Heart right ventricle (tissue), 16 donors: ENCODE results near the gene NF1. TPM values are rescaled to one million over a fixed set of nuclear protein-coding genes. Genes with fewer than 3 reads are reported as not detected.
A peak's percentile ranks its signal among the peaks of the same experiment; 100 is the strongest.

ENCODE experiments used
- ATAC-seq, 8 donors: fragments of 200-7000 bp; cut with Tn5 transposase; one replicate each; pipeline ENCODE4 v1.9.1; 2020; ENCODE audit warnings: mild to moderate bottlenecking in 8 of 8, moderate library complexity in 8 of 8, moderate number of reproducible peaks in 1 of 8
- DNase-seq, 2 donors: peaks; one replicate each; pipeline ENCODE4 v3.0.0-alpha.2; 2020
- H3K27ac ChIP-seq, 10 donors: fragments of 200-600 bp; sonication (generic) in 2 of 10; one replicate each; pipeline versions ENCODE4 v1.5.0 to v1.8.0; 2020 to 2022; ENCODE audit warnings: mild to moderate bottlenecking in 3 of 10
- H3K27me3 ChIP-seq, 7 donors: fragments of 200-600 bp; one replicate each; pipeline ENCODE4 v1.8.0; 2021 to 2022; ENCODE audit warnings: mild to moderate bottlenecking in 2 of 7
- H3K36me3 ChIP-seq, 9 donors: fragments of 200-600 bp; sonication (generic) in 1 of 9; one replicate each; pipeline versions ENCODE4 v1.5.0 to v1.8.0; 2020 to 2022; ENCODE audit warnings: mild to moderate bottlenecking in 2 of 9
- H3K4me1 ChIP-seq, 9 donors: fragments of 200-600 bp; sonication (generic) in 1 of 9; one replicate each; pipeline versions ENCODE4 v1.5.0 to v1.8.0; 2020 to 2022; ENCODE audit warnings: mild to moderate bottlenecking in 4 of 9
- H3K4me3 ChIP-seq, 10 donors: fragments of 200-600 bp; sonication (generic) in 2 of 10; one replicate each; pipeline versions ENCODE4 v1.5.0 to v1.8.0; 2020 to 2022; ENCODE audit warnings: mild to moderate bottlenecking in 7 of 10, moderate library complexity in 2 of 10
- H3K9me3 ChIP-seq, 11 donors: fragments of 200-600 bp in 10 of 11; sonication (generic) in 2 of 11; one replicate each; pipeline versions ENCODE4 v1.5.0 to v1.8.0; 2013 to 2022; ENCODE audit warnings: mild to moderate bottlenecking in 2 of 11, control low read depth in 1 of 11, moderate library complexity in 1 of 11
- CTCF ChIP-seq, 9 donors: fragments of 200-600 bp; sonication (generic) in 2 of 9; IDR thresholded peaks; one replicate each; pipeline versions ENCODE4 v1.5.0 to v1.8.0; 2021 to 2022; ENCODE audit warnings: antibody characterized with exemption in 9 of 9, mild to moderate bottlenecking in 5 of 9, moderate library complexity in 1 of 9
- WGBS, 2 donors: extraction: QIAGEN DNeasy Blood & Tissue Kit; methylation state at CpG; one replicate each; pipeline ENCODE4 v1.1.7; 2013; ENCODE audit warnings: inconsistent platforms in 1 of 2; 5-methylcytosine and 5-hydroxymethylcytosine counted together
- intact Hi-C, 10 donors: fragments of 100-400 bp; cut with DNase I; formaldehyde crosslinking; loops; one replicate each; pipeline versions ENCODE4 v1.11.1 to v1.14.2; 2022
- polyA plus RNA-seq, 2 donors: library from polyadenylated mRNA; stranded (reverse); fragments of 200-250 nt; gene quantifications; one replicate each; pipeline ENCODE4 v1.2.3, GENCODE V29; 2013
- total RNA-seq, 10 donors: library from RNA; stranded (reverse); fragmentation: NEBNext Ultra II Directional in 3 of 10; extraction: Animal tissue kit (Norgen Biotek cat#: 25700) in 3 of 10; gene quantifications; one replicate each; pipeline versions ENCODE4 v1.2.1 to v1.2.4, GENCODE V29; 2021 to 2023
- donor health status: Arrhythmogenic right ventricular cardiomyopathy.
- donor health status: ischemic (EF 13 %, LVEDD 7.1; RV severe dilation, severe dysfunction).
- donor health status: healthy with polysubstance abuse.
- donor health status: DM: no; HTN: yes; CAD: no.
- donor health status: DM: no; HTN: no; CAD: no.
- donor health status: ischemic (EF 25% LVEDD 6.9; RV normal size, moderate dysfunction).
- donor health status: ischemic (EF 25% LVEDD 5.7; RV mildly dilated, moderate dysfunction).
- donor health status: healthy.
- donor health status: DM: yes; HTN: yes; CAD: no.
- donor health status: Ischemic cardiomyopathy.
- donor health status: ischemic (EF 35%, LVEDD 5.7; RV mildly dilated, moderate dysfunction).
- donor health status: nonischemic (EF 11% LVEDD 7.7; RV severe dilation, severe dysfunction).
- donor health status: DM: yes; HTN: yes; CAD: no.
- donor health status: PGD.
- donor health status: ischemic (EF 29% LVEDD 5.4; RV normal size, mild dysfunction).
- donor health status: nonischemic (EF 23%, LVEDD 6.1; RV moderate dilation, normal function).

The NF1 gene
- total and polyA plus RNA-seq, 12 donors, result 4.2 to 71.0 (median 54.6) TPM

GRCh38 chr17:31200287-31200686 is 105.5 kb downstream of the NF1 start:
- 48 to 67% methylated on average over 2 of the region's 2 CpGs for WGBS, 2 donors
- intact Hi-C loops, result no loop called here

GRCh38 chr17:31202968-31203367 is 108.2 kb downstream of the NF1 start:
- H3K4me3 ChIP-seq, result no peak overlapping the region
- ATAC-seq (peak in 1 of 8 donors; percentile 81), DNase-seq (no peak)
- peaks cover 0 to 19% (median 8%) of the 10 kb centered on the region in 9 donors for H3K4me1 ChIP-seq
- no peak overlapping the region for H3K27ac ChIP-seq
- no peak for TF ChIP-seq CTCF (IDR thresholded peaks at IDR 0.05)
- peaks cover 0 to 53% (median 14%) of the 10 kb centered on the region in 9 donors for H3K36me3 ChIP-seq
- no peaks in the 10 kb centered on the region for H3K9me3 ChIP-seq
- intact Hi-C loops, result no loop called here
- no peaks in the 10 kb centered on the region for H3K27me3 ChIP-seq

More at GRCh38 chr17:31200287-31200686, 105.5 kb downstream of the NF1 start:
- ATAC-seq, result peak in 3 of 8 donors; percentile 55 to 64 (median 56)
- Histone ChIP-seq H3K4me3 (no peak overlapping the region), H3K27me3 (no peaks in the 10 kb centered on the region), H3K4me1 (peaks cover 0 to 19% (median 8%) of the 10 kb centered on the region in 9 donors), H3K36me3 (peaks cover 0 to 29% (median 4%) of the 10 kb centered on the region in 9 donors), H3K9me3 (peaks cover 0 to 6% (median 0%) of the 10 kb centered on the region in 11 donors), H3K27ac (peak overlapping the region in 1 of 10 donors; percentile 9)
- TF ChIP-seq CTCF (IDR thresholded peaks at IDR 0.05), result no peak
- DNase-seq, result no peak

- peaks cover 0 to 73% (median 5%) of the 10 kb centered on the region in 9 donors for H3K36me3 ChIP-seq
- no peak for DNase-seq
- intact Hi-C loops, result loop anchor here in 3 of 10 donors (10.0 kb wide), 2 partner anchors 117 to 307 kb away; partner anchors contain the start of genes NF1 (in 2 of the 3) and TEFM (in 1 of the 3)
- no peak overlapping the region for H3K27ac ChIP-seq
- TF ChIP-seq CTCF (IDR thresholded peaks at IDR 0.05), result no peak
- no peaks in the 10 kb centered on the region for H3K9me3 ChIP-seq
- no peak overlapping the region for H3K4me3 ChIP-seq
- no peaks in the 10 kb centered on the region for H3K27me3 ChIP-seq
- no peak for ATAC-seq
- peaks cover 0 to 10% (median 0%) of the 10 kb centered on the region in 9 donors for H3K4me1 ChIP-seq
Observed at GRCh38 chr17:31211352-31212012, 116.7 kb downstream of the NF1 start.

GRCh38 chr17:31216031-31216751 is 121.4 kb downstream of the NF1 start:
- no peaks in the 10 kb centered on the region for H3K9me3 ChIP-seq
- ATAC-seq (peak in 1 of 8 donors; percentile 16), DNase-seq (no peak)
- H3K36me3 ChIP-seq, result peaks cover 0 to 76% (median 13%) of the 10 kb centered on the region in 9 donors
- H3K4me3 ChIP-seq, result no peak overlapping the region
- H3K27me3 ChIP-seq, result no peaks in the 10 kb centered on the region
- intact Hi-C loops, result loop anchor here (2.0 to 10.0 kb wide), 8 partner anchors 121 to 311 kb away; partner anchors contain the start of genes NF1 (in 2 of the 10) and TEFM (in 2 of the 10)
- WGBS, 2 donors, result 41 to 47% methylated on average over 5 of the region's 5 CpGs
- peak overlapping the region in 1 of 10 donors; percentile 3 for H3K27ac ChIP-seq
- peak; percentile 59 to 77 (median 67) for TF ChIP-seq CTCF (IDR thresholded peaks at IDR 0.05)
- H3K4me1 ChIP-seq, result peaks cover 0 to 10% (median 0%) of the 10 kb centered on the region in 9 donors
